Neutrophil (primary cell): ENCODE data around the gene RNF141.
A peak's percentile ranks its signal among the peaks of the same experiment; 100 is the strongest.

Experiments
- H3K27ac ChIP-seq: fragments of 200-600 bp; sonication (generic); 2 replicates; pipeline ENCODE4 v1.5.1; 2016; ENCODE audit warnings: mild to moderate bottlenecking, moderate library complexity
- H3K27me3 ChIP-seq: fragments of 200-600 bp; sonication (generic); 2 replicates; pipeline ENCODE4 v1.6.0; 2016; ENCODE audit warnings: mild to moderate bottlenecking
- H3K36me3 ChIP-seq: fragments of 200-600 bp; sonication (generic); 2 replicates; pipeline ENCODE4 v1.5.1; 2017
- H3K4me1 ChIP-seq, 2 experiments: fragments of 200-600 bp in 1 of 2; sonication (generic) in 1 of 2; 1 replicate in 1 of 2; 2 replicates in 1 of 2; pipeline versions ENCODE4 v1.5.1 to v1.6.1; 2013 to 2016; ENCODE audit warnings: low read depth in 1 of 2, low read length in 1 of 2, mild to moderate bottlenecking in 1 of 2, moderate library complexity in 1 of 2; ENCODE audit not compliant: control insufficient read depth in 1 of 2, insufficient read depth in 1 of 2
- H3K4me3 ChIP-seq, 2 experiments: fragments of 200-600 bp in 1 of 2; sonication (generic) in 1 of 2; 1 replicate in 1 of 2; 2 replicates in 1 of 2; pipeline ENCODE4 v1.5.1; 2013 to 2016; ENCODE audit warnings: low read depth in 1 of 2, low read length in 1 of 2, mild to moderate bottlenecking in 1 of 2, moderate library complexity in 1 of 2
- H3K9me3 ChIP-seq: fragments of 200-600 bp; sonication (generic); 2 replicates; pipeline ENCODE4 v1.5.1; 2016
- TF ChIP-seq, protein P1 (sequence below): fragments of 200-600 bp; sonication (generic); IDR thresholded peaks from 2 replicates; pipeline ENCODE4 v1.5.1; 2016; ENCODE audit warnings: antibody characterized with exemption

RNF141 gene

GRCh38 chr11:10575346-10576034 is 34.5 kb upstream of the RNF141 start:
- peaks cover 71% of the 10 kb centered on the region for H3K36me3 ChIP-seq

GRCh38 chr11:10573556-10573955 is 32.6 kb upstream of the RNF141 start:
- TF ChIP-seq, protein P1, sequence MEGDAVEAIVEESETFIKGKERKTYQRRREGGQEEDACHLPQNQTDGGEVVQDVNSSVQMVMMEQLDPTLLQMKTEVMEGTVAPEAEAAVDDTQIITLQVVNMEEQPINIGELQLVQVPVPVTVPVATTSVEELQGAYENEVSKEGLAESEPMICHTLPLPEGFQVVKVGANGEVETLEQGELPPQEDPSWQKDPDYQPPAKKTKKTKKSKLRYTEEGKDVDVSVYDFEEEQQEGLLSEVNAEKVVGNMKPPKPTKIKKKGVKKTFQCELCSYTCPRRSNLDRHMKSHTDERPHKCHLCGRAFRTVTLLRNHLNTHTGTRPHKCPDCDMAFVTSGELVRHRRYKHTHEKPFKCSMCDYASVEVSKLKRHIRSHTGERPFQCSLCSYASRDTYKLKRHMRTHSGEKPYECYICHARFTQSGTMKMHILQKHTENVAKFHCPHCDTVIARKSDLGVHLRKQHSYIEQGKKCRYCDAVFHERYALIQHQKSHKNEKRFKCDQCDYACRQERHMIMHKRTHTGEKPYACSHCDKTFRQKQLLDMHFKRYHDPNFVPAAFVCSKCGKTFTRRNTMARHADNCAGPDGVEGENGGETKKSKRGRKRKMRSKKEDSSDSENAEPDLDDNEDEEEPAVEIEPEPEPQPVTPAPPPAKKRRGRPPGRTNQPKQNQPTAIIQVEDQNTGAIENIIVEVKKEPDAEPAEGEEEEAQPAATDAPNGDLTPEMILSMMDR: no peak
- Histone ChIP-seq H3K4me1 (peaks cover 4 to 13% of the 10 kb centered on the region in 2 experiments), H3K36me3 (peaks cover 53% of the 10 kb centered on the region)

More at GRCh38 chr11:10575346-10576034, 34.5 kb upstream of the RNF141 start:
- H3K4me3 ChIP-seq: no peak overlapping the region
- H3K27me3 ChIP-seq: no peaks in the 10 kb centered on the region
- H3K4me1 ChIP-seq: peaks cover 21 to 33% of the 10 kb centered on the region in 2 experiments
- TF ChIP-seq, protein P1: no peak
- peak overlapping the region; percentile 10 for H3K27ac ChIP-seq
- no peaks in the 10 kb centered on the region for H3K9me3 ChIP-seq

DNA sequence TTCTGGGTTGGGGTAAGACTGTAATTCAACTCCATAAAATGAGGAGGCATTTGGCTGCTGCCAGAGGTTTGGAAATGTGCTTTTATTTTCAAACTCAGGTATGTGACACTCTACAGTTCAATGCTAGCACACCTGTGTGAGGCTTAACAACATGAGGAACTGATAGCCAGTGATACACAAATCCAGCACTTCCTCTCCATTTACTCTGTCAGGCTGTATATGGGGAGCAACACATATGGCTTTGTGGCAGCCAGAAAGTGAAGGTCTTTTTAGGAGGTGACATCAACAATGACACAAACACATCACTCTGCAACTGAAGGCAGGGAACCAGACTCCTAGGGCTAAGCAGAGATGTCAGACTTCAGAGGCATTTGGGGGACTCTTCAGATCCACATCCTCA is 32.0 kb upstream of the RNF141 start:
- H3K4me1 ChIP-seq: peaks cover 2 to 8% of the 10 kb centered on the region in 2 experiments
- peak overlapping the region; percentile 25 for H3K27ac ChIP-seq
- no peak overlapping the region for H3K4me3 ChIP-seq
- H3K27me3 ChIP-seq: no peaks in the 10 kb centered on the region
- TF ChIP-seq, protein P1: no peak
- H3K9me3 ChIP-seq: no peaks in the 10 kb centered on the region
- peaks cover 48% of the 10 kb centered on the region for H3K36me3 ChIP-seq

More at GRCh38 chr11:10573556-10573955, 32.6 kb upstream of the RNF141 start:
- peak overlapping the region; percentile 25 for H3K27ac ChIP-seq
- H3K9me3 ChIP-seq: no peaks in the 10 kb centered on the region
- H3K27me3 ChIP-seq: no peaks in the 10 kb centered on the region
- H3K4me3 ChIP-seq: no peak overlapping the region

GRCh38 chr11:10572533-10572932 is 31.5 kb upstream of the RNF141 start:
- no peaks in the 10 kb centered on the region for H3K27me3 ChIP-seq
- H3K36me3 ChIP-seq: peaks cover 43% of the 10 kb centered on the region
- TF ChIP-seq, protein P1: no peak
- no peak overlapping the region for H3K4me3 ChIP-seq
- H3K9me3 ChIP-seq: no peaks in the 10 kb centered on the region
- H3K27ac ChIP-seq: peak overlapping the region; percentile 5
- peaks cover 2 to 5% of the 10 kb centered on the region in 2 experiments for H3K4me1 ChIP-seq

DNA sequence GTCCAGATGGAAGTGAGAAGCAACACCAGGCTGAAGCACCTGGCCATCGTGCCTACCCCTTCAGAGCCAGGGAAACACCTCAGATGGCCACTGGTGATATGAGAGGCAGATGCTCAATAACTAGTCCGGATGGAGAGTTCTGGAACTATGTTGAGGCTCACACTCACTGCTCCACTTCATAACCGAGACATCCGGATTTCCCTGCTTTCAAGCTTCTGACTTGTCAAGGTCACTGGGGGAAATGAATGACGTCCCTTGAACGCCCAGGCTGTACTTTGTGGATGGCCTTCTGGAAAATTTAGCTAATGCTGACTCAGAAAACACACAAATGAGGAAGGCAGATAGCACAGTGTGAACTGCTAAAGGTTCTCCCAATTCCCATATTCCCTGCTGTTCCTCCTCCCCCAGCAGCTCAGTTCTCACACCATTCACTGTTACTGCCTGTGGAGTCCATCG is 27.5 kb upstream of the RNF141 start, which contains the start of gene LYVE1:
Gene LYVE1 (minus strand): TSS at position 180 of the 456 bp plus-strand sequence. CDS start 133 bp downstream, at position 47.
- TF ChIP-seq, protein P1: no peak
- Histone ChIP-seq H3K27me3 (no peaks in the 10 kb centered on the region), H3K27ac (no peak within 1 kb of the TSS), H3K36me3 (peaks cover 6% of the 10 kb centered on the region), H3K9me3 (no peaks in the 10 kb centered on the region), H3K4me3 (no peak within 1 kb of the TSS), H3K4me1 (peaks cover 9 to 14% of the 10 kb centered on the region in 2 experiments)
